ENCODE data around the gene C10orf90. TPM values are rescaled to one million over a fixed set of nuclear protein-coding genes. Genes with fewer than 3 reads are reported as not detected.

Gene C10orf90
- polyA plus RNA-seq, 4 donors: not detected

- 74 to 77% (median 75%) methylated on average over 5 of the region's 5 CpGs for WGBS, 3 donors
These were observed 35.6 kb downstream of the C10orf90 start for GRCh38 chr10:126634911-126635310.

DNA sequence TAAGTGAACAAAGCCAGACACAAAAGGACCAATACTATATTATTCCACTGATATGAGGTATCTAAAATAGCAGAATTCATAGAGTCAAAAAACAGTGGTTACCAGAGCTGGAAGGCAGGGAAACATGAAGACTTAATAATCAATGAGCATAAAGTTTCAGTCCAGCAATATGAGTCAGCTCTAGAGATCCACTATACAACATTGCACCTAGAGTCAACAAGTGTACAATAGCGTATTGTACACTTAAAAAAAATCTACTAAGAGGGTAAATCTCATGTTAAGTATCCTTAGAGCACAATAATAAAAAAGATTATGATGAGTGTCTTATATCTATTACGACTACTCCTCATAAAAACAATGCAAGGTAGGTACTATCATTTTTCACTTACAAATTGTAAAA lies 36.1 kb downstream of the C10orf90 start:
- Histone ChIP-seq H3K4me3 (ENCODE audit: low read depth in 1 of 3, low read length in 3 of 3) (no peak overlapping the region), H3K9me3 (ENCODE audit: control insufficient read depth in 2 of 2, insufficient read depth in 1 of 2, low read depth in 1 of 2, low read length in 1 of 2) (no peaks in the 10 kb centered on the region), H3K4me1 (ENCODE audit: control insufficient read depth in 3 of 3, insufficient read depth in 2 of 3, low read depth in 1 of 3, low read length in 2 of 3) (no peaks in the 10 kb centered on the region), H3K27ac (ENCODE audit: low read depth in 1 of 3, low read length in 2 of 3) (no peak overlapping the region), H3K36me3 (ENCODE audit: control insufficient read depth in 3 of 3, insufficient read depth in 2 of 3, low read depth in 1 of 3, low read length in 3 of 3) (no peaks in the 10 kb centered on the region), H3K27me3 (ENCODE audit: control insufficient read depth in 3 of 3, insufficient read depth in 3 of 3, low read length in 3 of 3) (no peaks in the 10 kb centered on the region)
- WGBS, 3 donors: 68 to 79% (median 79%) methylated on average over 2 of the region's 2 CpGs
- FAIRE-seq (no peak), DNase-seq (no peak)

More at GRCh38 chr10:126634911-126635310, 35.6 kb downstream of the C10orf90 start:
- Histone ChIP-seq H3K36me3 (ENCODE audit: control insufficient read depth in 3 of 3, insufficient read depth in 2 of 3, low read depth in 1 of 3, low read length in 3 of 3) (no peaks in the 10 kb centered on the region), H3K27me3 (ENCODE audit: control insufficient read depth in 3 of 3, insufficient read depth in 3 of 3, low read length in 3 of 3) (no peaks in the 10 kb centered on the region), H3K27ac (ENCODE audit: low read depth in 1 of 3, low read length in 2 of 3) (no peak overlapping the region), H3K4me1 (ENCODE audit: control insufficient read depth in 3 of 3, insufficient read depth in 2 of 3, low read depth in 1 of 3, low read length in 2 of 3) (no peaks in the 10 kb centered on the region), H3K9me3 (ENCODE audit: control insufficient read depth in 2 of 2, insufficient read depth in 1 of 2, low read depth in 1 of 2, low read length in 1 of 2) (no peaks in the 10 kb centered on the region), H3K4me3 (ENCODE audit: low read depth in 1 of 3, low read length in 3 of 3) (no peak overlapping the region)
- FAIRE-seq: no peak
- DNase-seq: no peak

DNA sequence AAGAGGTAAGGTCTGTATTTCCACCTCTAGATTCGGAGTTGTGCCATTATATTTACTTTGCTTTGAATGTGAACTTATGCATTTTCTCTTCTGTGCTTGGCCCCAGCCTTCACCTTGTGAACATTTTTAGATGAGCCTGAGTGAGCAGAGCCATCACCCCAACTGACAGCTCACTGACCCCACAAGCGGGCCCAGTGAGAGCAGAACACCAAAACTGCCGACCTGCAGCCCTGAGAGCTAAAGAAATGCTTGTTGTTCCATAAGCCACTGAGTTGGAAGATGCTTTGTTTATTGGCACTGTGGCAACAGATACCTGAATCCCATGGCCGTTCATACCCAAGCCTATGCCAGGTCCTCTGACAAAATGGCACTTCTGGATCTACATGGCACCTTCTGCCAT lies 37.8 kb downstream of the C10orf90 start:
- FAIRE-seq: no peak
- Histone ChIP-seq H3K4me3 (ENCODE audit: low read depth in 1 of 3, low read length in 3 of 3) (no peak overlapping the region), H3K36me3 (ENCODE audit: control insufficient read depth in 3 of 3, insufficient read depth in 2 of 3, low read depth in 1 of 3, low read length in 3 of 3) (no peaks in the 10 kb centered on the region), H3K27ac (ENCODE audit: low read depth in 1 of 3, low read length in 2 of 3) (no peak overlapping the region), H3K4me1 (ENCODE audit: control insufficient read depth in 3 of 3, insufficient read depth in 2 of 3, low read depth in 1 of 3, low read length in 2 of 3) (no peaks in the 10 kb centered on the region), H3K27me3 (ENCODE audit: control insufficient read depth in 3 of 3, insufficient read depth in 3 of 3, low read length in 3 of 3) (no peaks in the 10 kb centered on the region), H3K9me3 (ENCODE audit: control insufficient read depth in 2 of 2, insufficient read depth in 1 of 2, low read depth in 1 of 2, low read length in 1 of 2) (no peaks in the 10 kb centered on the region)
- DNase-seq: no peak
- 80 to 82% (median 81%) methylated on average over 4 of the region's 4 CpGs for WGBS, 3 donors

GRCh38 chr10:126629925-126630624 lies 40.4 kb downstream of the C10orf90 start:
- WGBS, 3 donors: 76 to 86% (median 84%) methylated on average over 11 of the region's 11 CpGs
- H3K4me3 ChIP-seq (ENCODE audit: low read depth in 1 of 3, low read length in 3 of 3): no peak overlapping the region
- H3K27ac ChIP-seq (ENCODE audit: low read depth in 1 of 3, low read length in 2 of 3): no peak overlapping the region
- H3K4me1 ChIP-seq (ENCODE audit: control insufficient read depth in 3 of 3, insufficient read depth in 2 of 3, low read depth in 1 of 3, low read length in 2 of 3): no peaks in the 10 kb centered on the region
- no peaks in the 10 kb centered on the region for H3K9me3 ChIP-seq (ENCODE audit: control insufficient read depth in 2 of 2, insufficient read depth in 1 of 2, low read depth in 1 of 2, low read length in 1 of 2)
- H3K27me3 ChIP-seq (ENCODE audit: control insufficient read depth in 3 of 3, insufficient read depth in 3 of 3, low read length in 3 of 3): no peaks in the 10 kb centered on the region
- no peak for FAIRE-seq
- no peaks in the 10 kb centered on the region for H3K36me3 ChIP-seq (ENCODE audit: control insufficient read depth in 3 of 3, insufficient read depth in 2 of 3, low read depth in 1 of 3, low read length in 3 of 3)
- no peak for DNase-seq

DNA sequence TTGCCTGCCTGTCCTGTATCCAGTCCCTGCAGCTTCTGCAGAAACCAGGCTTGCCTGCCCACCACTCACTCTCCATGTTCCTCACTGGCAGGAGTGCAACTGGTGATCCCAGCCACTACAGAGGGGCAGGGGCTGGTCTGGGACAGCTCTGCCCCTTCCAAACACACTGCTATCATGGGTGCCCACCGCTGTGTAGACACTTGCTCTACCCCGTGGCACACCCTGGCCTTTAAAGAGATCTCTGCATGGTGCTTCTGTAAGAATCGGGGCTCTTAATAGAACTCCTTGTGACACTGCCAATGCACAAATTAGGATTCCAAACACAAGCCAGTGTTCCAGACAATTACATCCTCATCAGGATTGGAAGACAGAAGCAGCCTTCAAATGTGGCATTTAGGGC lies 41.7 kb downstream of the C10orf90 start:
- WGBS, 3 donors: 65 to 78% (median 75%) methylated on average over 3 of the region's 3 CpGs
- FAIRE-seq: no peak
- no peak overlapping the region for H3K4me3 ChIP-seq (ENCODE audit: low read depth in 1 of 3, low read length in 3 of 3)

GRCh38 chr10:126621846-126622245 lies 48.6 kb downstream of the C10orf90 start:
- Histone ChIP-seq H3K4me1 (ENCODE audit: control insufficient read depth in 3 of 3, insufficient read depth in 2 of 3, low read depth in 1 of 3, low read length in 2 of 3) (no peaks in the 10 kb centered on the region), H3K27ac (ENCODE audit: low read depth in 1 of 3, low read length in 2 of 3) (no peak overlapping the region), H3K9me3 (ENCODE audit: control insufficient read depth in 2 of 2, insufficient read depth in 1 of 2, low read depth in 1 of 2, low read length in 1 of 2) (no peaks in the 10 kb centered on the region), H3K36me3 (ENCODE audit: control insufficient read depth in 3 of 3, insufficient read depth in 2 of 3, low read depth in 1 of 3, low read length in 3 of 3) (no peaks in the 10 kb centered on the region), H3K27me3 (ENCODE audit: control insufficient read depth in 3 of 3, insufficient read depth in 3 of 3, low read length in 3 of 3) (no peaks in the 10 kb centered on the region), H3K4me3 (ENCODE audit: low read depth in 1 of 3, low read length in 3 of 3) (no peak overlapping the region)
- 78 to 80% (median 80%) methylated on average over 7 of the region's 7 CpGs for WGBS, 3 donors
- DNase-seq: no peak
- FAIRE-seq: no peak

More for the DNA sequence above, 41.7 kb downstream of the C10orf90 start:
- Histone ChIP-seq H3K27me3 (ENCODE audit: control insufficient read depth in 3 of 3, insufficient read depth in 3 of 3, low read length in 3 of 3) (no peaks in the 10 kb centered on the region), H3K27ac (ENCODE audit: low read depth in 1 of 3, low read length in 2 of 3) (no peak overlapping the region), H3K9me3 (ENCODE audit: control insufficient read depth in 2 of 2, insufficient read depth in 1 of 2, low read depth in 1 of 2, low read length in 1 of 2) (no peaks in the 10 kb centered on the region), H3K4me1 (ENCODE audit: control insufficient read depth in 3 of 3, insufficient read depth in 2 of 3, low read depth in 1 of 3, low read length in 2 of 3) (no peaks in the 10 kb centered on the region), H3K36me3 (ENCODE audit: control insufficient read depth in 3 of 3, insufficient read depth in 2 of 3, low read depth in 1 of 3, low read length in 3 of 3) (no peaks in the 10 kb centered on the region)
- no peak for DNase-seq

- 55 to 61% (median 57%) methylated on average over 1 of the region's 1 CpG for WGBS, 3 donors
- no peak overlapping the region for H3K27ac ChIP-seq (ENCODE audit: low read depth in 1 of 3, low read length in 2 of 3)
- no peaks in the 10 kb centered on the region for H3K9me3 ChIP-seq (ENCODE audit: control insufficient read depth in 2 of 2, insufficient read depth in 1 of 2, low read depth in 1 of 2, low read length in 1 of 2)
- no peak overlapping the region for H3K4me3 ChIP-seq (ENCODE audit: low read depth in 1 of 3, low read length in 3 of 3)
- no peaks in the 10 kb centered on the region for H3K4me1 ChIP-seq (ENCODE audit: control insufficient read depth in 3 of 3, insufficient read depth in 2 of 3, low read depth in 1 of 3, low read length in 2 of 3)
- H3K27me3 ChIP-seq (ENCODE audit: control insufficient read depth in 3 of 3, insufficient read depth in 3 of 3, low read length in 3 of 3): no peaks in the 10 kb centered on the region
- DNase-seq (no peak), FAIRE-seq (no peak)
- H3K36me3 ChIP-seq (ENCODE audit: control insufficient read depth in 3 of 3, insufficient read depth in 2 of 3, low read depth in 1 of 3, low read length in 3 of 3): no peaks in the 10 kb centered on the region
These were observed 52.0 kb downstream of the C10orf90 start for GRCh38 chr10:126618466-126618865.

- no peak overlapping the region for H3K27ac ChIP-seq (ENCODE audit: low read depth in 1 of 3, low read length in 2 of 3)
- WGBS, 3 donors: 28 to 55% (median 40%) methylated on average over 3 of the region's 3 CpGs
- H3K27me3 ChIP-seq (ENCODE audit: control insufficient read depth in 3 of 3, insufficient read depth in 3 of 3, low read length in 3 of 3): no peaks in the 10 kb centered on the region
- no peaks in the 10 kb centered on the region for H3K4me1 ChIP-seq (ENCODE audit: control insufficient read depth in 3 of 3, insufficient read depth in 2 of 3, low read depth in 1 of 3, low read length in 2 of 3)
- no peaks in the 10 kb centered on the region for H3K36me3 ChIP-seq (ENCODE audit: control insufficient read depth in 3 of 3, insufficient read depth in 2 of 3, low read depth in 1 of 3, low read length in 3 of 3)
- DNase-seq (no peak), FAIRE-seq (no peak)
- H3K4me3 ChIP-seq (ENCODE audit: low read depth in 1 of 3, low read length in 3 of 3): no peak overlapping the region
- H3K9me3 ChIP-seq (ENCODE audit: control insufficient read depth in 2 of 2, insufficient read depth in 1 of 2, low read depth in 1 of 2, low read length in 1 of 2): no peaks in the 10 kb centered on the region
These were observed 52.8 kb downstream of the C10orf90 start for GRCh38 chr10:126617733-126618132.

- no peaks in the 10 kb centered on the region for H3K27me3 ChIP-seq (ENCODE audit: control insufficient read depth in 3 of 3, insufficient read depth in 3 of 3, low read length in 3 of 3)
- WGBS, 3 donors: 88 to 96% (median 95%) methylated on average over 1 of the region's 1 CpG
These were observed 53.3 kb downstream of the C10orf90 start for GRCh38 chr10:126617208-126617607.

More at GRCh38 chr10:126617208-126617607, 53.3 kb downstream of the C10orf90 start:
- no peaks in the 10 kb centered on the region for H3K4me1 ChIP-seq (ENCODE audit: control insufficient read depth in 3 of 3, insufficient read depth in 2 of 3, low read depth in 1 of 3, low read length in 2 of 3)
- H3K36me3 ChIP-seq (ENCODE audit: control insufficient read depth in 3 of 3, insufficient read depth in 2 of 3, low read depth in 1 of 3, low read length in 3 of 3): no peaks in the 10 kb centered on the region
- DNase-seq: no peak
- no peak for FAIRE-seq
- H3K27ac ChIP-seq (ENCODE audit: low read depth in 1 of 3, low read length in 2 of 3): no peak overlapping the region
- no peaks in the 10 kb centered on the region for H3K9me3 ChIP-seq (ENCODE audit: control insufficient read depth in 2 of 2, insufficient read depth in 1 of 2, low read depth in 1 of 2, low read length in 1 of 2)
- no peak overlapping the region for H3K4me3 ChIP-seq (ENCODE audit: low read depth in 1 of 3, low read length in 3 of 3)
